GM18873 (cell line): Measurements from ENCODE around the gene PKN1.

Source experiments
- ATAC-seq: cut with Tn5 transposase; IDR thresholded peaks from one replicate; pipeline ENCODE4 v1.9.1; 2021; ENCODE audit warnings: mild to moderate bottlenecking, moderate library complexity, moderate number of reproducible peaks; ENCODE audit not compliant: unreplicated experiment, low FRiP score

The PKN1 gene

GRCh38 chr19:14425696-14426138 is 7.4 kb upstream of the PKN1 start:
- no peak for ATAC-seq

GRCh38 chr19:14427461-14427860 is 5.6 kb upstream of the PKN1 start:
- ATAC-seq = no peak

- ATAC-seq = no peak
Measured at GRCh38 chr19:14428882-14429416, 4.2 kb upstream of the PKN1 start.

GRCh38 chr19:14430712-14431111 is 2.4 kb upstream of the PKN1 start:
- no peak for ATAC-seq

GRCh38 chr19:14433554-14434501 is 722 bp downstream of the PKN1 start:
- ATAC-seq = no peak

GRCh38 chr19:14434543-14435319 is 1.6 kb downstream of the PKN1 start:
- no peak for ATAC-seq

- no peak for ATAC-seq
Measured at GRCh38 chr19:14435320-14436050, 2.4 kb downstream of the PKN1 start.

GRCh38 chr19:14437578-14438140 is 4.6 kb downstream of the PKN1 start:
- ATAC-seq = no peak

GRCh38 chr19:14439014-14439413 is 5.9 kb downstream of the PKN1 start:
- ATAC-seq = no peak

- peak; percentile 70 for ATAC-seq
Measured at GRCh38 chr19:14440049-14440448, 6.9 kb downstream of the PKN1 start.

- ATAC-seq = no peak
Measured at GRCh38 chr19:14441041-14441938, 8.2 kb downstream of the PKN1 start.

GRCh38 chr19:14442891-14443631 is 10.0 kb downstream of the PKN1 start:
- no peak for ATAC-seq

GRCh38 chr19:14443632-14444216 is 10.6 kb downstream of the PKN1 start:
- ATAC-seq = no peak

GRCh38 chr19:14446336-14447036 is 13.4 kb downstream of the PKN1 start:
- no peak for ATAC-seq

GRCh38 chr19:14449321-14449720 is 16.2 kb downstream of the PKN1 start:
- ATAC-seq = no peak

- ATAC-seq = no peak
Measured at GRCh38 chr19:14450168-14450874, 17.2 kb downstream of the PKN1 start.

GRCh38 chr19:14450876-14451275 is 17.8 kb downstream of the PKN1 start:
- no peak for ATAC-seq
